DND-41 (cell line): ENCODE measurements around the gene C11orf68.

ENCODE experiments used
- ATAC-seq: fragments of 200-7000 bp; cut with Tn5 transposase; 3 replicates; pipeline ENCODE4 v1.9.1; 2021; ENCODE audit warnings: low read depth; ENCODE audit not compliant: insufficient read depth
- DNase-seq: peaks from one replicate; pipeline ENCODE4 v3.0.0-alpha.2; 2020
- H2AFZ ChIP-seq: 2 replicates; pipeline ENCODE4 v1.6.0; 2012; ENCODE audit warnings: low read depth, low read length
- H3K27ac ChIP-seq: 2 replicates; pipeline ENCODE4 v1.5.1; 2012; ENCODE audit warnings: low read length, inconsistent platforms
- H3K27me3 ChIP-seq: fragments of 200-600 bp; sonication (generic); 2 replicates; pipeline ENCODE4 v1.6.0; 2012; ENCODE audit warnings: low read length, mild to moderate bottlenecking, inconsistent platforms; ENCODE audit not compliant: insufficient read depth, poor library complexity
- H3K36me3 ChIP-seq: 2 replicates; pipeline ENCODE4 v1.5.1; 2012; ENCODE audit warnings: low read length, inconsistent platforms; ENCODE audit not compliant: insufficient read depth
- H3K4me1 ChIP-seq: 2 replicates; pipeline ENCODE4 v1.5.1; 2012; ENCODE audit warnings: mild to moderate bottlenecking, low read length; ENCODE audit not compliant: insufficient read depth
- H3K4me2 ChIP-seq: 2 replicates; pipeline ENCODE4 v1.6.0; 2012; ENCODE audit warnings: mild to moderate bottlenecking, moderate library complexity, low read length, inconsistent platforms; ENCODE audit not compliant: insufficient read depth
- H3K4me3 ChIP-seq, 2 experiments: fragments of 200-600 bp in 1 of 2; shearing (Covaris generic) in 1 of 2; 2 replicates each; pipeline ENCODE4 v1.5.1; 2012 to 2016; ENCODE audit warnings: inconsistent platforms in 2 of 2, low read length in 2 of 2, mild to moderate bottlenecking in 2 of 2, low read depth in 1 of 2, moderate library complexity in 1 of 2
- H3K79me2 ChIP-seq: 2 replicates; pipeline ENCODE4 v1.6.0; 2012; ENCODE audit warnings: low read length, inconsistent platforms; ENCODE audit not compliant: insufficient read depth
- H3K9ac ChIP-seq: 2 replicates; pipeline ENCODE4 v1.6.0; 2012; ENCODE audit warnings: low read depth, mild to moderate bottlenecking, inconsistent platforms, low read length, moderate library complexity
- H3K9me3 ChIP-seq: 2 replicates; pipeline ENCODE4 v1.5.1; 2012; ENCODE audit warnings: low read length, moderate library complexity, mild to moderate bottlenecking, inconsistent platforms; ENCODE audit not compliant: insufficient read depth, severe bottlenecking
- H4K20me1 ChIP-seq: 2 replicates; pipeline ENCODE4 v1.6.0; 2012; ENCODE audit warnings: low read length; ENCODE audit not compliant: insufficient read depth
- CTCF ChIP-seq: IDR thresholded peaks from 2 replicates; pipeline ENCODE4 v1.5.1; 2012; ENCODE audit warnings: borderline replicate concordance, low read length, moderate library complexity, mild to moderate bottlenecking; ENCODE audit not compliant: poor library complexity, severe bottlenecking; ENCODE audit errors: extremely low read depth
- EZH2 ChIP-seq: IDR thresholded peaks from 3 replicates; pipeline ENCODE4 v1.6.1; 2012; ENCODE audit warnings: borderline replicate concordance, low read depth, mild to moderate bottlenecking, moderate library complexity, low read length, inconsistent platforms; ENCODE audit not compliant: severe bottlenecking

C11orf68 gene

GRCh38 chr11:65960824-65961266 lies 42.0 kb upstream of the C11orf68 start:
- Histone ChIP-seq H3K27ac (peak overlapping the region; percentile 100), H2AFZ (peak overlapping the region; percentile 100), H3K79me2 (peaks cover 51% of the 10 kb centered on the region), H3K9ac (peak overlapping the region; percentile 100), H3K9me3 (no peaks in the 10 kb centered on the region), H4K20me1 (peaks cover 34% of the 10 kb centered on the region), H3K27me3 (no peaks in the 10 kb centered on the region), H3K4me2 (peak overlapping the region; percentile 84), H3K36me3 (peaks cover 28% of the 10 kb centered on the region), H3K4me1 (peaks cover 36% of the 10 kb centered on the region), H3K4me3 (peak overlapping the region; percentile 79 to 100)
- DNase-seq (no peak), ATAC-seq (peak; percentile 23)
- TF ChIP-seq CTCF (no peak), EZH2 (no peak)

- H3K4me2 ChIP-seq: no peak overlapping the region
Measured at GRCh38 chr11:65958774-65959420, 40.0 kb upstream of the C11orf68 start.

GRCh38 chr11:65958291-65958690 lies 39.4 kb upstream of the C11orf68 start:
- Histone ChIP-seq H2AFZ (no peak overlapping the region; the same call in 1 of the 2 replicates), H4K20me1 (peaks cover 13% of the 10 kb centered on the region), H3K9me3 (no peaks in the 10 kb centered on the region), H3K79me2 (peaks cover 26% of the 10 kb centered on the region), H3K9ac (no peak overlapping the region), H3K4me2 (no peak overlapping the region), H3K27me3 (no peaks in the 10 kb centered on the region), H3K4me1 (peaks cover 25% of the 10 kb centered on the region), H3K36me3 (peaks cover 5% of the 10 kb centered on the region; the same call in 1 of the 2 replicates), H3K4me3 (no peak overlapping the region), H3K27ac (no peak overlapping the region)
- TF ChIP-seq EZH2 (no peak), CTCF (no peak)
- ATAC-seq (no peak), DNase-seq (no peak)

More at GRCh38 chr11:65958774-65959420, 40.0 kb upstream of the C11orf68 start:
- Histone ChIP-seq H3K4me1 (peaks cover 31% of the 10 kb centered on the region), H3K79me2 (peaks cover 32% of the 10 kb centered on the region), H4K20me1 (peaks cover 17% of the 10 kb centered on the region), H3K9ac (no peak overlapping the region), H2AFZ (no peak overlapping the region), H3K27ac (no peak overlapping the region), H3K27me3 (no peaks in the 10 kb centered on the region), H3K36me3 (peaks cover 8% of the 10 kb centered on the region), H3K9me3 (no peaks in the 10 kb centered on the region), H3K4me3 (no peak overlapping the region)
- DNase-seq (no peak), ATAC-seq (no peak)
- no peak for TF ChIP-seq EZH2
- no peak for TF ChIP-seq CTCF

GRCh38 chr11:65954771-65955170 lies 35.9 kb upstream of the C11orf68 start:
- no peak overlapping the region for H3K27ac ChIP-seq
- TF ChIP-seq CTCF: no peak
- TF ChIP-seq EZH2: no peak
- no peak overlapping the region for H3K4me2 ChIP-seq
- ATAC-seq (no peak), DNase-seq (no peak)
- no peaks in the 10 kb centered on the region for H3K27me3 ChIP-seq
- H3K79me2 ChIP-seq: no peaks in the 10 kb centered on the region
- H3K4me3 ChIP-seq: no peak overlapping the region
- no peaks in the 10 kb centered on the region for H3K36me3 ChIP-seq
- no peaks in the 10 kb centered on the region for H4K20me1 ChIP-seq
- no peak overlapping the region for H3K9ac ChIP-seq
- no peak overlapping the region for H2AFZ ChIP-seq
- peaks cover 4% of the 10 kb centered on the region for H3K4me1 ChIP-seq
- no peaks in the 10 kb centered on the region for H3K9me3 ChIP-seq
